NB4 (cell line): ENCODE data around the gene LRRC27.

Source experiments
- POLR2A ChIP-seq: IDR thresholded peaks from 2 replicates; pipeline ENCODE4 v1.6.1; 2011; ENCODE audit warnings: mild to moderate bottlenecking; ENCODE audit not compliant: insufficient read length; ENCODE audit errors: extremely low read depth
- TF ChIP-seq, protein P1 (sequence below): IDR thresholded peaks from one replicate; pipeline ENCODE4 v1.5.1; 2012; ENCODE audit warnings: low read depth, low read length

DNA sequence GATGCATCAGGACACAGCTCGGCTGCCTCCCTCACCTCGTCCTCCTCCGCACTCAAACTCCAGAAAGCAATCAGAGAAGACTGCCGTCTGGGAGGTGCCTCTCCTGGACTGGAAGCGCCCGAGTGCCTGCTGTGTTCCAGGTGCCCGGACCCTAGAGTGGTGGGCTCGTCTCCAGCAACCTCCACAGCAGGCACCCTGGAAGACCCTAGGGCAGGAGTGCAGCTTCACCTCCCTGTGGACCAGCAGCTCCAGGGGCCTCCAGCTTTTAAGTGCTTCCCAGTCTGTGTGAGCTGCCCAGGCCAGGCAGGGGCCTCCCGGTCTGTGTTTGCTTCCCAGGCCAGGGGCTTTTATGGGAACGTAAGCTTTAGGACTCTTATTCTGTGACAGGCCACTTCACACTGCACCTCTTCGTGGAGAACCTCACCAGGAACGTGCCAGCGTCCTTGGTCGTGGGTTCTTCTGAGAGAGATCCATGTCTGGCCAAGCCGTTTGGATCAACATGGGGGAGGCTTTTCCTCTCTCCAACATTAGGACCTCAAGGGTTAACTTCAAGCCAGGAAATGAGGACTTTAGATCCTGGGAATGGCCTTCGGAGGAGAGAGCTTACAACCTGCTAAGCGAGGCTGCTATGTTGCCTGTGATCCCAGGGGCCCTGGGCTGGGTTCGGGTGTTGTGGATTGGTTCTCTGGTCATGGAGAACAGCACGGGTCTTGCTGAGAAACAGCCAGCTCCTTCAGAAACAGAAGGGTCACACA lies 59.1 kb downstream of the LRRC27 start:
- TF ChIP-seq, protein P1, sequence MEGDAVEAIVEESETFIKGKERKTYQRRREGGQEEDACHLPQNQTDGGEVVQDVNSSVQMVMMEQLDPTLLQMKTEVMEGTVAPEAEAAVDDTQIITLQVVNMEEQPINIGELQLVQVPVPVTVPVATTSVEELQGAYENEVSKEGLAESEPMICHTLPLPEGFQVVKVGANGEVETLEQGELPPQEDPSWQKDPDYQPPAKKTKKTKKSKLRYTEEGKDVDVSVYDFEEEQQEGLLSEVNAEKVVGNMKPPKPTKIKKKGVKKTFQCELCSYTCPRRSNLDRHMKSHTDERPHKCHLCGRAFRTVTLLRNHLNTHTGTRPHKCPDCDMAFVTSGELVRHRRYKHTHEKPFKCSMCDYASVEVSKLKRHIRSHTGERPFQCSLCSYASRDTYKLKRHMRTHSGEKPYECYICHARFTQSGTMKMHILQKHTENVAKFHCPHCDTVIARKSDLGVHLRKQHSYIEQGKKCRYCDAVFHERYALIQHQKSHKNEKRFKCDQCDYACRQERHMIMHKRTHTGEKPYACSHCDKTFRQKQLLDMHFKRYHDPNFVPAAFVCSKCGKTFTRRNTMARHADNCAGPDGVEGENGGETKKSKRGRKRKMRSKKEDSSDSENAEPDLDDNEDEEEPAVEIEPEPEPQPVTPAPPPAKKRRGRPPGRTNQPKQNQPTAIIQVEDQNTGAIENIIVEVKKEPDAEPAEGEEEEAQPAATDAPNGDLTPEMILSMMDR, result no peak
- TF ChIP-seq POLR2A, result no peak
